Muscle of leg (tissue), 11 donors: ENCODE measurements around the gene UBN2. TPM values are rescaled to one million over a fixed set of nuclear protein-coding genes. Genes with fewer than 3 reads are reported as not detected.
A peak's percentile ranks its signal among the peaks of the same experiment; 100 is the strongest.

Experiments
- DNase-seq: peaks from one replicate; pipeline ENCODE4 v3.0.0; 2013
- H3K27ac ChIP-seq: one replicate; pipeline ENCODE4 v1.5.1; 2013; ENCODE audit warnings: mild to moderate bottlenecking, low read length, control low read depth
- H3K27me3 ChIP-seq: one replicate; pipeline ENCODE4 v1.6.1; 2013; ENCODE audit warnings: low read length; ENCODE audit not compliant: control insufficient read depth, insufficient read depth
- H3K36me3 ChIP-seq: one replicate; pipeline ENCODE4 v1.6.1; 2013; ENCODE audit warnings: low read length; ENCODE audit not compliant: control insufficient read depth, insufficient read depth
- H3K4me1 ChIP-seq: one replicate; pipeline ENCODE4 v1.6.1; 2013; ENCODE audit warnings: low read length; ENCODE audit not compliant: control insufficient read depth, insufficient read depth
- H3K4me3 ChIP-seq: one replicate; pipeline ENCODE4 v1.5.1; 2013; ENCODE audit warnings: low read length, control low read depth
- H3K9me3 ChIP-seq: replicated peaks from 2 replicates; pipeline ENCODE4 v1.6.1; 2013; ENCODE audit warnings: low read depth, low read length; ENCODE audit not compliant: control insufficient read depth
- WGBS: methylation state at CpG from one replicate; pipeline ENCODE4 v1.1.5; 2013; ENCODE audit warnings: missing lambda C conversion rate; ENCODE audit not compliant: insufficient coverage; 5-methylcytosine and 5-hydroxymethylcytosine counted together
- polyA plus RNA-seq, 8 donors: library from polyadenylated mRNA; unstranded; fragments of 120-200 nt; gene quantifications; one replicate each; pipeline versions ENCODE4 v1.2.1 to v1.2.3, GENCODE V29; 2013; ENCODE audit warnings: inconsistent platforms in 1 of 8, low replicate concordance in 1 of 8; ENCODE audit not compliant: insufficient read length in 8 of 8, insufficient read depth in 1 of 8
- total RNA-seq: library from RNA; stranded (reverse); fragments of 120-200 nt; gene quantifications from one replicate; pipeline ENCODE4 v1.2.4, GENCODE V29; 2013

Gene UBN2
- total and polyA plus RNA-seq, 9 donors, result 5.7 to 11.8 (median 7.6) TPM

- WGBS, result under 1% methylated on average over 95 of the region's 101 CpGs
- no peaks in the 10 kb centered on the region for H3K36me3 ChIP-seq
- H3K9me3 ChIP-seq, result no peaks in the 10 kb centered on the region
- peak overlapping the region; percentile 86 for H3K4me3 ChIP-seq
- H3K4me1 ChIP-seq, result no peaks in the 10 kb centered on the region
- no peaks in the 10 kb centered on the region for H3K27me3 ChIP-seq
- H3K27ac ChIP-seq, result peak overlapping the region; percentile 90
- DNase-seq, result peak; percentile 23
Observed at GRCh38 chr7:139231513-139232376, 708 bp downstream of the UBN2 start.

- no peaks in the 10 kb centered on the region for H3K9me3 ChIP-seq
- H3K36me3 ChIP-seq, result peaks cover 3% of the 10 kb centered on the region
- no peak for DNase-seq
- H3K27me3 ChIP-seq, result no peaks in the 10 kb centered on the region
- H3K4me3 ChIP-seq, result peak overlapping the region; percentile 63
- H3K4me1 ChIP-seq, result no peaks in the 10 kb centered on the region
- no peak overlapping the region for H3K27ac ChIP-seq
- no CpG with 5 or more reads among the region's 8 CpGs for WGBS
Observed at GRCh38 chr7:139232377-139232717, 1.3 kb downstream of the UBN2 start.

- Histone ChIP-seq H3K4me3 (no peak overlapping the region), H3K27ac (no peak overlapping the region), H3K36me3 (peaks cover 9% of the 10 kb centered on the region), H3K4me1 (no peaks in the 10 kb centered on the region), H3K27me3 (no peaks in the 10 kb centered on the region), H3K9me3 (no peaks in the 10 kb centered on the region)
- no CpG with 5 or more reads among the region's 2 CpGs for WGBS
- no peak for DNase-seq
Observed at GRCh38 chr7:139232904-139233303, 1.9 kb downstream of the UBN2 start.

GRCh38 chr7:139241258-139241657, 10.2 kb downstream of the UBN2 start:
- H3K4me3 ChIP-seq, result no peak overlapping the region
- H3K9me3 ChIP-seq, result no peaks in the 10 kb centered on the region
- no peak overlapping the region for H3K27ac ChIP-seq
- no peak for DNase-seq
- H3K4me1 ChIP-seq, result no peaks in the 10 kb centered on the region
- H3K36me3 ChIP-seq, result peaks cover 35% of the 10 kb centered on the region
- no peaks in the 10 kb centered on the region for H3K27me3 ChIP-seq

- H3K36me3 ChIP-seq, result peaks cover 27% of the 10 kb centered on the region
- H3K27ac ChIP-seq, result no peak overlapping the region
- no peaks in the 10 kb centered on the region for H3K9me3 ChIP-seq
- DNase-seq, result no peak
- no CpG with 5 or more reads among the region's 1 CpG for WGBS
- H3K4me3 ChIP-seq, result no peak overlapping the region
- no peaks in the 10 kb centered on the region for H3K27me3 ChIP-seq
- no peaks in the 10 kb centered on the region for H3K4me1 ChIP-seq
Observed at GRCh38 chr7:139242741-139243281, 11.8 kb downstream of the UBN2 start.

- no peak for DNase-seq
- Histone ChIP-seq H3K36me3 (peaks cover 25% of the 10 kb centered on the region), H3K9me3 (no peaks in the 10 kb centered on the region), H3K4me3 (no peak overlapping the region), H3K4me1 (no peaks in the 10 kb centered on the region), H3K27me3 (no peaks in the 10 kb centered on the region), H3K27ac (no peak overlapping the region)
- WGBS, result 76% methylated on average over 1 of the region's 1 CpG
Observed at GRCh38 chr7:139245401-139245800, 14.4 kb downstream of the UBN2 start.

- H3K36me3 ChIP-seq, result peaks cover 22% of the 10 kb centered on the region
- no peak overlapping the region for H3K27ac ChIP-seq
- no peaks in the 10 kb centered on the region for H3K9me3 ChIP-seq
- 94% methylated on average over 2 of the region's 5 CpGs for WGBS
- H3K27me3 ChIP-seq, result no peaks in the 10 kb centered on the region
- H3K4me1 ChIP-seq, result no peaks in the 10 kb centered on the region
- H3K4me3 ChIP-seq, result no peak overlapping the region
- DNase-seq, result no peak
Observed at GRCh38 chr7:139246494-139246893, 15.5 kb downstream of the UBN2 start.

GRCh38 chr7:139246905-139247304, 15.9 kb downstream of the UBN2 start:
- no peak overlapping the region for H3K4me3 ChIP-seq
- WGBS, result no CpG with 5 or more reads among the region's 5 CpGs

GRCh38 chr7:139249179-139249810, 18.3 kb downstream of the UBN2 start:
- Histone ChIP-seq H3K27ac (no peak overlapping the region), H3K36me3 (peaks cover 22% of the 10 kb centered on the region), H3K27me3 (no peaks in the 10 kb centered on the region), H3K9me3 (no peaks in the 10 kb centered on the region), H3K4me1 (no peaks in the 10 kb centered on the region), H3K4me3 (no peak overlapping the region)
- 100% methylated on average over 1 of the region's 4 CpGs for WGBS
- no peak for DNase-seq

More at GRCh38 chr7:139246905-139247304, 15.9 kb downstream of the UBN2 start:
- H3K4me1 ChIP-seq, result no peaks in the 10 kb centered on the region
- H3K36me3 ChIP-seq, result peaks cover 23% of the 10 kb centered on the region
- no peaks in the 10 kb centered on the region for H3K27me3 ChIP-seq
- no peak for DNase-seq
- no peak overlapping the region for H3K27ac ChIP-seq
- H3K9me3 ChIP-seq, result no peaks in the 10 kb centered on the region

- Histone ChIP-seq H3K4me1 (no peaks in the 10 kb centered on the region), H3K27me3 (no peaks in the 10 kb centered on the region), H3K36me3 (peaks cover 23% of the 10 kb centered on the region), H3K4me3 (no peak overlapping the region), H3K27ac (no peak overlapping the region), H3K9me3 (no peaks in the 10 kb centered on the region)
- no CpG with 5 or more reads among the region's 3 CpGs for WGBS
- DNase-seq, result peak; percentile 37
Observed at GRCh38 chr7:139252451-139252850, 21.4 kb downstream of the UBN2 start.
